Fibroblast of skin of right quadriceps (primary cell): Measurements from ENCODE around the gene CMPK2.

ENCODE experiments used
- DNase-seq: peaks from one replicate; pipeline ENCODE4 v3.0.0-alpha.2; 2013

The CMPK2 gene

DNA sequence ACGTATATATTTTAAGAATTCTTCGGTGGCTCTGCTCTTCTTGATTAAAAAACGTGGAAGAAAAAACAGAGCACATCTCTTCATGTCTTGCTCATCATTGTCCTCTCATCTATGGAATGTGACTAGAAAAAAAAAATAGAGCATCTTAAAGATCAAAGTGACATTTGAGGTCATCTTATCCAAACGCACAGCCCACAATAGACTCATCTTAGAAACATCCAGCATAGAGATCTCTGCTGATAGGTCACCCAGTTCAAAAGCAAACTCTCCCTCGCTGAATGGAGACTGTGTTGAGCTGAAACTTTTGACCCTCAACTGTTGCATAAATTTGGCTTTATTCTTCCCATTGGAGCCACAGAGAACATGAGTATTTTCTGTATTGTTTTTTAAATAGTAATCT lies 65.2 kb downstream of the CMPK2 start:
- DNase-seq: peak; percentile 45
